Gastrocnemius medialis (tissue), 4 donors: Measurements from ENCODE around the gene SLC4A2. TPM values are rescaled to one million over a fixed set of nuclear protein-coding genes. Genes with fewer than 3 reads are reported as not detected.

ENCODE experiments used
- ATAC-seq, 2 donors: fragments of 150-250 bp; one replicate each; pipeline ENCODE4 v1.9.1; 2016
- DNase-seq, 2 donors: peaks; one replicate each; pipeline ENCODE4 v3.0.0-alpha.2; 2019
- H3K27ac ChIP-seq, 4 donors: fragments of 200-600 bp; sonication (generic); 1 replicate in 1 of 4; 2 replicates in 3 of 4; pipeline ENCODE4 v1.5.1; 2016 to 2018; ENCODE audit warnings: mild to moderate bottlenecking in 2 of 4, moderate library complexity in 1 of 4
- H3K27me3 ChIP-seq, 3 donors: fragments of 200-600 bp; sonication (generic) in 2 of 3; 1 replicate in 1 of 3; 2 replicates in 2 of 3; pipeline versions ENCODE4 v1.5.1 to v1.6.0; 2016 to 2019; ENCODE audit warnings: mild to moderate bottlenecking in 1 of 3, moderate library complexity in 1 of 3
- H3K36me3 ChIP-seq, 2 donors: fragments of 200-600 bp; sonication (generic) in 1 of 2; one replicate each; pipeline ENCODE4 v1.5.1; 2017 to 2018
- H3K4me1 ChIP-seq, 2 donors: fragments of 200-600 bp; sonication (generic) in 1 of 2; one replicate each; pipeline ENCODE4 v1.5.1; 2016 to 2017; ENCODE audit warnings: mild to moderate bottlenecking in 2 of 2
- H3K4me3 ChIP-seq, 4 donors: fragments of 200-600 bp; sonication (generic) in 3 of 4; 1 replicate in 1 of 4; 2 replicates in 3 of 4; pipeline ENCODE4 v1.5.1; 2016 to 2019; ENCODE audit warnings: mild to moderate bottlenecking in 2 of 4
- H3K9me3 ChIP-seq, 3 donors: fragments of 200-600 bp; sonication (generic) in 2 of 3; 1 replicate in 1 of 3; 2 replicates in 2 of 3; pipeline ENCODE4 v1.5.1; 2016 to 2019
- POLR2A ChIP-seq, 2 donors: fragments of 450-650 bp; IDR thresholded peaks; one replicate each; pipeline ENCODE4 v1.6.1; 2017; ENCODE audit warnings: antibody characterized with exemption in 2 of 2, mild to moderate bottlenecking in 2 of 2, moderate library complexity in 2 of 2
- in situ Hi-C, 4 donors: fragments of 200-750 bp; cut with MboI; loops; one replicate each; pipeline versions ENCODE4 v1.15.0 to v1.8.0; 2017; ENCODE audit warnings: low sequenced_read_pairs in 4 of 4
- intact Hi-C: fragments of 100-400 bp; cut with DNase I; formaldehyde crosslinking; loops from one replicate; pipeline ENCODE4 v1.15.1; 2023; ENCODE audit warnings: low total_unique reads
- total RNA-seq, 4 donors: library from RNA; depleted of rRNA; stranded (reverse); fragments of >200 nt; gene quantifications; one replicate each; pipeline versions ENCODE4 v1.1.0 to v1.2.3, GENCODE V29; 2016
- TF ChIP-seq, protein P1 (sequence below), 5 experiments: fragments of 450-650 bp in 3 of 5; fragments of 200-600 bp in 2 of 5; sonication (generic) in 2 of 5; IDR thresholded peaks in 4 of 5; conservative IDR thresholded peaks in 1 of 5; 1 replicate in 4 of 5; 2 replicates in 1 of 5; pipeline ENCODE4 v1.5.1; 2016 to 2019; ENCODE audit warnings: antibody characterized with exemption in 5 of 5, mild to moderate bottlenecking in 3 of 5, moderate library complexity in 3 of 5

The SLC4A2 gene
- total RNA-seq, 4 donors from 2014 or later: 27.5 to 39.6 (median 33.0) TPM

DNA sequence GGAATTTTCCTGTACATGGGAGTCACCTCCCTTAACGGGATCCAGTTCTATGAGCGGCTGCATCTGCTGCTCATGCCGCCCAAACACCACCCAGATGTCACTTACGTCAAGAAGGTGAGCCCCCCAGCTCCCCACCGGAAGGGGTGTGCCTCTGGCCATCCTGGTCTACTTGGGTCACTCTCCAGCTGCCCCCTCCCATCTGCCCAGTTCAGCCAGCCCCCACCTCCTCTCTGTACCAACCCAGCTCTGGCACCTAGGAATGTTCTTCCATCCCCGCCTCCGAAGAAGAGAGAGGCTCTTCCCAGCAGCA is 16.2 kb downstream of the SLC4A2 start:
- DNase-seq (no peak), ATAC-seq (no peak)
- in situ Hi-C loops (no loop called here), intact Hi-C loops (no loop called here)
- Histone ChIP-seq H3K36me3 (peaks cover 0 to 42% of the 10 kb centered on the region in 2 donors), H3K27me3 (no peaks in the 10 kb centered on the region), H3K27ac (no peak overlapping the region), H3K4me1 (peaks cover 16 to 23% of the 10 kb centered on the region in 2 donors), H3K4me3 (no peak overlapping the region), H3K9me3 (no peaks in the 10 kb centered on the region)
- no peak for TF ChIP-seq POLR2A (IDR thresholded peaks at IDR 0.05)
- TF ChIP-seq, protein P1, sequence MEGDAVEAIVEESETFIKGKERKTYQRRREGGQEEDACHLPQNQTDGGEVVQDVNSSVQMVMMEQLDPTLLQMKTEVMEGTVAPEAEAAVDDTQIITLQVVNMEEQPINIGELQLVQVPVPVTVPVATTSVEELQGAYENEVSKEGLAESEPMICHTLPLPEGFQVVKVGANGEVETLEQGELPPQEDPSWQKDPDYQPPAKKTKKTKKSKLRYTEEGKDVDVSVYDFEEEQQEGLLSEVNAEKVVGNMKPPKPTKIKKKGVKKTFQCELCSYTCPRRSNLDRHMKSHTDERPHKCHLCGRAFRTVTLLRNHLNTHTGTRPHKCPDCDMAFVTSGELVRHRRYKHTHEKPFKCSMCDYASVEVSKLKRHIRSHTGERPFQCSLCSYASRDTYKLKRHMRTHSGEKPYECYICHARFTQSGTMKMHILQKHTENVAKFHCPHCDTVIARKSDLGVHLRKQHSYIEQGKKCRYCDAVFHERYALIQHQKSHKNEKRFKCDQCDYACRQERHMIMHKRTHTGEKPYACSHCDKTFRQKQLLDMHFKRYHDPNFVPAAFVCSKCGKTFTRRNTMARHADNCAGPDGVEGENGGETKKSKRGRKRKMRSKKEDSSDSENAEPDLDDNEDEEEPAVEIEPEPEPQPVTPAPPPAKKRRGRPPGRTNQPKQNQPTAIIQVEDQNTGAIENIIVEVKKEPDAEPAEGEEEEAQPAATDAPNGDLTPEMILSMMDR (IDR thresholded peaks at IDR 0.05 in 4 of 5, conservative IDR thresholded peaks at IDR 0.05 in 1 of 5): no peak

DNA sequence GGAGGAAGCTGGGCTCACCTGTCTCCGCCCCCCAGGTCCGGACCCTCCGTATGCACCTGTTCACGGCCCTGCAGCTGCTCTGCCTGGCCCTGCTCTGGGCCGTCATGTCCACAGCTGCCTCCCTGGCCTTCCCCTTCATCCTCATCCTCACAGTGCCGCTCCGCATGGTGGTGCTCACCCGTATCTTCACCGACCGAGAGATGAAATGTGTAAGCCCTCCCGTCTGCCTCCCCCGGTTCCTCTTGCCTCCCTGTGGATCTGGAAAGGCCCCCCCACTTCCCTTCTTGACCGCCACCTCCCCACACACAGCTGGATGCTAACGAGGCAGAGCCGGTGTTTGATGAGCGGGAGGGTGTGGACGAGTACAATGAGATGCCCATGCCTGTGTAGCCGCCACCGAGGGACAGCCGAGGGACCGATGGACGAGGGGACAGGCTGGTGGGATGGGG is 16.6 kb downstream of the SLC4A2 start:
- TF ChIP-seq POLR2A (IDR thresholded peaks at IDR 0.05): no peak
- TF ChIP-seq, protein P1 (IDR thresholded peaks at IDR 0.05 in 4 of 5, conservative IDR thresholded peaks at IDR 0.05 in 1 of 5): no peak
- no peak for DNase-seq
- Histone ChIP-seq H3K36me3 (peaks cover 0 to 39% of the 10 kb centered on the region in 2 donors), H3K27ac (no peak overlapping the region), H3K4me1 (peaks cover 16 to 23% of the 10 kb centered on the region in 2 donors), H3K4me3 (no peak overlapping the region), H3K27me3 (no peaks in the 10 kb centered on the region), H3K9me3 (no peaks in the 10 kb centered on the region)
- in situ Hi-C loops (no loop called here), intact Hi-C loops (no loop called here)
- no peak for ATAC-seq

DNA sequence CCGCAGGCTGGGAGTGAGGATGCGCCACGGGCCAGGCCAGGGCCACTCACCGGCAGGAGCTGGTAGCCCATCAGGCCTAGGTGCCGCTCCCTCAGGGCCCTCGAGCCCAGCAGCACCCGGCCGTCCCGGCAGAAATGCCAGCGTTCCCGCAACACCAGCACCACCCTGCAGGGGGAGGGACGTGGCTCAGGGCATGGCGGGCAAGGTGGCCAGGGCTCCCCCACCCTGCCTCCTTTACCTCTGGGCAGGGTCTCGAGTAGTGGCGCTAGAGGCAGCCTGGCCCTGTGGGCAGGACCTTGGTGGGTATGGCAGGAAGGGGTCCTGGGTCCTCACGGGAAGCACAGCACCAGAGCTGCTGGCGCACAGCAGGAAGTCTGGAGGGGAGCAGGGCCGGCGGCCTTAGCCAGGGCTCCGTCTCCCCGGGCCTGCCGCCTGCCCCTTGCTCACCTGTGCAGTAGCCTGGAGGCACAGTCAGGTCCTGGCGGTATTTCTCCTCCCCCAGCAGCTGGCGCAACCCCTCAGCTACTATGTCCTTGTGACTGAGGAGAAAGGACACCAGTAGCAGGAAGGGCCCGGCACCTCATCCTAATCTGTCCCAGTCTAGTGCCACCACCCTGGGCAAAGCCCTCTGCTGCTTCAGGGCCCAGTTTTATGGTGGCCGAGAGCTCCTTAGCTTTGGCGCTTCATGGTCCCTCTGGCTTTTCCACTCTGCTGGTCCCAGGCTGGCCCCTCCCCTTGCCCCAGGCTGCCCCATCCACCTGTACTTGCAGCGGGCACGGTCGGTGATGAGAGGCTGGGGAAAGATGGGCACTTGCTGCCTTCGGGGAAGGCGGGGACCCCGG is 17.7 kb downstream of the SLC4A2 start:
- TF ChIP-seq, protein P1 (IDR thresholded peaks at IDR 0.05 in 4 of 5, conservative IDR thresholded peaks at IDR 0.05 in 1 of 5): no peak
- no peak for TF ChIP-seq POLR2A (IDR thresholded peaks at IDR 0.05)
- DNase-seq (no peak), ATAC-seq (no peak)
- no peak overlapping the region for H3K4me3 ChIP-seq
- H3K27me3 ChIP-seq: no peaks in the 10 kb centered on the region
- H3K36me3 ChIP-seq: peaks cover 0 to 28% of the 10 kb centered on the region in 2 donors
- peaks cover 27 to 31% of the 10 kb centered on the region in 2 donors for H3K4me1 ChIP-seq
- peak overlapping the region in 1 of 4 donors; percentile 96 for H3K27ac ChIP-seq
- no peaks in the 10 kb centered on the region for H3K9me3 ChIP-seq
- in situ Hi-C loops (no loop called here), intact Hi-C loops (no loop called here)

DNA sequence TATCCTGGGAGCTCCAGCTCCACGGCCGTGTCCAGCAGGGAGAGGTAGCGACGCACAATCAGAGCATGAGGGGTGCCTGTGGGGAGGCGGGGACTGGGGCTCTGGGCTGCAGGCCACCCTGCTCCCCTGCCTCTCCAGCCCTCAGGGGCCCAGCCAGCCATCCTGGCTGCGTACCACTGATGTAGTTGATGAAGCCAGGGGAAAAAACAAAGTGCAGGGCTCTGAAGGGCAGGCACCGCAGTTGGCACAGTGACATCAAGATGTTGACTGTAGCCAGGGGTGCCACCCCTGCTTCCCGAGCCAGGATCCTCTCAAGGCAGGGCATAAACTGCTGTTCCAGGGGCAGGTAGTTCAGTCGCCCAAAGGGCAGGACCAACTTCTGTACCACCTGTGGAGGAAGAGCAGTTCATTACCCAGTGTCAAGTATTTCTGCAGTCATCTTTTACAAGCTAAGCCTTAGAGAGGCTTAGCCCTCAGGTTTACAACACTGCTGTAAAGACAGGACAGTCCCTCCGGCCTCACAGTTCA is 18.4 kb downstream of the SLC4A2 start:
- H3K4me3 ChIP-seq: no peak overlapping the region
- ATAC-seq (no peak), DNase-seq (no peak)
- in situ Hi-C loops: no loop called here
- peak overlapping the region in 3 of 4 donors; percentile 17 to 96 (median 54) for H3K27ac ChIP-seq
- peaks cover 34 to 38% of the 10 kb centered on the region in 2 donors for H3K4me1 ChIP-seq
- no peaks in the 10 kb centered on the region for H3K9me3 ChIP-seq
- no peaks in the 10 kb centered on the region for H3K27me3 ChIP-seq
- H3K36me3 ChIP-seq: peaks cover 0 to 23% of the 10 kb centered on the region in 2 donors
- intact Hi-C loops: no loop called here
- TF ChIP-seq POLR2A (IDR thresholded peaks at IDR 0.05): no peak
- TF ChIP-seq, protein P1 (IDR thresholded peaks at IDR 0.05 in 4 of 5, conservative IDR thresholded peaks at IDR 0.05 in 1 of 5): no peak
